Cardiac muscle cell (in vitro differentiated cells and primary cell): ENCODE measurements around the gene SPOCK3. TPM values are rescaled to one million over a fixed set of nuclear protein-coding genes. Genes with fewer than 3 reads are reported as not detected.

ENCODE experiments used
- DNase-seq, 2 donors: peaks; one replicate each; pipeline versions ENCODE4 v3.0.0 to v3.0.0-alpha.2; 2010 to 2017; ENCODE audit warnings: low read depth in 1 of 2, low spot score in 1 of 2
- H3K27ac ChIP-seq: fragments of 200-600 bp; sonication (generic); 2 replicates; pipeline ENCODE4 v1.5.1; 2016
- H3K27me3 ChIP-seq: fragments of 200-600 bp; sonication (generic); 2 replicates; pipeline ENCODE4 v1.6.0; 2016; ENCODE audit warnings: control low read depth
- H3K36me3 ChIP-seq: fragments of 200-600 bp; sonication (generic); 2 replicates; pipeline ENCODE4 v1.5.1; 2016; ENCODE audit warnings: control low read depth
- H3K4me1 ChIP-seq: fragments of 200-600 bp; sonication (generic); 2 replicates; pipeline ENCODE4 v1.8.1; 2017; ENCODE audit warnings: low read depth, mild to moderate bottlenecking, mixed run types
- H3K4me3 ChIP-seq: fragments of 200-600 bp; sonication (generic); 2 replicates; pipeline ENCODE4 v1.5.1; 2016; ENCODE audit warnings: mild to moderate bottlenecking
- H3K9me3 ChIP-seq: fragments of 200-600 bp; sonication (generic); 2 replicates; pipeline ENCODE4 v1.5.1; 2017; ENCODE audit warnings: low read depth, mild to moderate bottlenecking, control low read depth
- polyA plus RNA-seq: library from polyadenylated mRNA; unstranded; fragments of >200 nt; fragmentation: Nextera tagmentation; extraction: Ambion mirVana; gene quantifications from 2 replicates; pipeline ENCODE4 v1.2.1, GENCODE V29; 2016
- total RNA-seq: library from RNA; depleted of rRNA; stranded (reverse); fragments of >200 nt; gene quantifications from 2 replicates; pipeline ENCODE4 v1.2.3, GENCODE V29; 2016
- TF ChIP-seq, protein P1 (sequence below): IDR thresholded peaks from 2 replicates; pipeline ENCODE4 v1.5.1; 2012; ENCODE audit warnings: low read depth, mild to moderate bottlenecking, low read length

SPOCK3 gene
- total and polyA plus RNA-seq, 2 experiments from 2014 or later: 1.3 to 4.6 TPM

DNA sequence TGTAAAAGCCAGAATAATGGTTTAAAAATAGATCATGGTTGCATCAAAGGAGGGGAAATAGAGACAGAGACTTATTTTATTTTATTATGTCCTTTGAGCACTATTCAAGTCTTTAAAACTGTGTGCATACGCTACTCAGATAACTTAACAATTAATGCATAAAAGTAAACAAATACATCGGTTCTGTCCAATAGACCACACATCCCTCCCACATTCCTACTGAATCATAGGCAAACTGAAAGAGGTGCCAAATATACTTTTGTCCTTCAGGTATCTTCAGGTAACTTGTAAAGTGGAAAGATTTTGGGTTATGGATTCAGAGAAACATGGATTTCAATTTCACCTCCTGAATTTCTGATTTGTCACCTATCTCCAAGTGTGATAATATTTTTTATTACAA is 91.3 kb downstream of the SPOCK3 start:
- H3K9me3 ChIP-seq: no peaks in the 10 kb centered on the region
- TF ChIP-seq, protein P1, sequence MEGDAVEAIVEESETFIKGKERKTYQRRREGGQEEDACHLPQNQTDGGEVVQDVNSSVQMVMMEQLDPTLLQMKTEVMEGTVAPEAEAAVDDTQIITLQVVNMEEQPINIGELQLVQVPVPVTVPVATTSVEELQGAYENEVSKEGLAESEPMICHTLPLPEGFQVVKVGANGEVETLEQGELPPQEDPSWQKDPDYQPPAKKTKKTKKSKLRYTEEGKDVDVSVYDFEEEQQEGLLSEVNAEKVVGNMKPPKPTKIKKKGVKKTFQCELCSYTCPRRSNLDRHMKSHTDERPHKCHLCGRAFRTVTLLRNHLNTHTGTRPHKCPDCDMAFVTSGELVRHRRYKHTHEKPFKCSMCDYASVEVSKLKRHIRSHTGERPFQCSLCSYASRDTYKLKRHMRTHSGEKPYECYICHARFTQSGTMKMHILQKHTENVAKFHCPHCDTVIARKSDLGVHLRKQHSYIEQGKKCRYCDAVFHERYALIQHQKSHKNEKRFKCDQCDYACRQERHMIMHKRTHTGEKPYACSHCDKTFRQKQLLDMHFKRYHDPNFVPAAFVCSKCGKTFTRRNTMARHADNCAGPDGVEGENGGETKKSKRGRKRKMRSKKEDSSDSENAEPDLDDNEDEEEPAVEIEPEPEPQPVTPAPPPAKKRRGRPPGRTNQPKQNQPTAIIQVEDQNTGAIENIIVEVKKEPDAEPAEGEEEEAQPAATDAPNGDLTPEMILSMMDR: no peak
- no peak overlapping the region for H3K27ac ChIP-seq
- no peaks in the 10 kb centered on the region for H3K36me3 ChIP-seq
- H3K27me3 ChIP-seq: no peaks in the 10 kb centered on the region
- no peak overlapping the region for H3K4me3 ChIP-seq
- H3K4me1 ChIP-seq: no peaks in the 10 kb centered on the region
- no peak for DNase-seq

DNA sequence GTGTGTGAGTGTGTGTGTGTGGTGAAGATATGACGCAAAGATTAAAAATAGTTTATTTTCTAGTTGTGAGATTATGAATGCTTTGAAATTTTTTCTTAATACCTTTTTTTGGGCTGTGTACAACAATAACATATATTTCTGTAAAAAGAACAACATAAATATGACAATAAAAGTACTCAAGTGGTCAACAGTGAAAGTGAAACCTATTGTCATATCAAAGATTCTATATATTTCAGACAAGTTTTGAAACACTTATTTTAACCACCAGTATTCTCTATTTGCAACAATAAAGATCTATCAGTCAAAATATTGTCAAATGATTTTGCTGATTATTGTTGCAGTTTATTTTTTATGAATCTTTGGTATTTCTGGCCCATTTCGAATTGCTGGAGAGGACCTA is 98.0 kb downstream of the SPOCK3 start:
- no peaks in the 10 kb centered on the region for H3K27me3 ChIP-seq
- no peaks in the 10 kb centered on the region for H3K36me3 ChIP-seq
- no peak overlapping the region for H3K4me3 ChIP-seq
- no peak for DNase-seq
- TF ChIP-seq, protein P1: no peak
- H3K4me1 ChIP-seq: no peaks in the 10 kb centered on the region
- no peak overlapping the region for H3K27ac ChIP-seq
- H3K9me3 ChIP-seq: no peaks in the 10 kb centered on the region

DNA sequence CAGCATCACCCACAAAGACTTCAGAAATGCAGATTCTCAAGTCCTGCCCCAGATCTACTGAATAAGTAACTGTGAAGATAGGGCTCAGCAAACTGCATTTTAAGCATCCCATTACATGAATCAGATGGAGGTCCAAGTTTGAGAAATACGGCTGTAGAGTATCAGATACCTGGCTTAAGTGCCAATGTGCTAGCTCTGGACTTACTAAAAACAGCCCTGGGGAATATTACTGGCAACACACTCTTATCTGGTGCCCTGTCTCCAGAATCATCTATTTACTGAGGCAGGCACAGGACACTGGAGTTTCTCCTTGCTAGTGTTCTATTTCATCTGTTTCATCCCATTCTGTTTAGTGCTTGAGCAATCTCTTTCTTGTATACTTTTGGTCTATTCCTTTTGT is 105.1 kb downstream of the SPOCK3 start:
- TF ChIP-seq, protein P1: no peak
- H3K27me3 ChIP-seq: no peaks in the 10 kb centered on the region
- H3K27ac ChIP-seq: no peak overlapping the region

DNA sequence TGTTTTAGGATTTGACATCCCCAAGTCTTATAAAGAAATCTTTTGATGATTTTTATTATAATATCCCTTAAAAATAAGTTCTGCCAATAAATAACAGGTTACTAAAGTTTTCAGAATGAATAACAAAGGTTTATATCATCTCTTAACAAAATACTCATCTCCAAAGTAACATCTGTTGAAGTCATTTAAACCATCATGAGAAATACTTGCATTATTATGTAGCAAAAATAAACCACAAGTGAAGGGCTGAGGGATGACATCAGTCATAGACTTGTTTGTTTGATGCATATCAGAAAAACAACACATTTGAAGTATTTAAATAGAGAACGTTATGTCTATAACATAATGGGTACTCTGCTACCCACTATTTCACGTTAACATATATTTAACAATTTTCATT is 114.9 kb downstream of the SPOCK3 start:
- Histone ChIP-seq H3K27me3 (no peaks in the 10 kb centered on the region), H3K4me1 (peaks cover 6% of the 10 kb centered on the region), H3K4me3 (no peak overlapping the region), H3K27ac (no peak overlapping the region), H3K9me3 (no peaks in the 10 kb centered on the region), H3K36me3 (no peaks in the 10 kb centered on the region)
- TF ChIP-seq, protein P1: no peak
- no peak for DNase-seq

More for the DNA sequence above, 105.1 kb downstream of the SPOCK3 start:
- Histone ChIP-seq H3K36me3 (no peaks in the 10 kb centered on the region), H3K9me3 (no peaks in the 10 kb centered on the region), H3K4me1 (no peaks in the 10 kb centered on the region), H3K4me3 (no peak overlapping the region)
- DNase-seq: peak in 1 of 2 donors; percentile 3

DNA sequence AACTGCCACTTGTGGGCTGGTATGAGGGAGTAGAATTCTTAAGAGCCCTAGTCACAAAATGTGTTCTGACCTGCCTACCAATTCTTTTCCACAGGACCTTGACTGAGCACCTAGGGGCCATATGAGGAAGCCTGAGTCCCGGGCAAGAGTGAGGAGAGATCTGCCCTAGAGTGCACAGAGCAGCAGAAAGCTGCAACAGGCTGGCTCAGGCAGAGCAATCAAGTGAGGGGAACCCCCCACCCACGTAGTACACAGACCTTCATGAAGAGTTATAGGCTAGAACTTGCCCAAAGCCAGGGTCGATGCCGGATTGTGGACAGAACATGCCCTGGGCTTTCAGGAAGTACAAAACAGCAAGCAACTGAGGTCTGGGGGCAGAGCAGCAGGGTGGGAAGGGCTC is 117.0 kb downstream of the SPOCK3 start:
- peaks cover 7% of the 10 kb centered on the region for H3K4me1 ChIP-seq
- no peak overlapping the region for H3K27ac ChIP-seq
- TF ChIP-seq, protein P1: no peak
- DNase-seq: no peak
- no peaks in the 10 kb centered on the region for H3K27me3 ChIP-seq
- no peaks in the 10 kb centered on the region for H3K36me3 ChIP-seq
- no peaks in the 10 kb centered on the region for H3K9me3 ChIP-seq
- no peak overlapping the region for H3K4me3 ChIP-seq

DNA sequence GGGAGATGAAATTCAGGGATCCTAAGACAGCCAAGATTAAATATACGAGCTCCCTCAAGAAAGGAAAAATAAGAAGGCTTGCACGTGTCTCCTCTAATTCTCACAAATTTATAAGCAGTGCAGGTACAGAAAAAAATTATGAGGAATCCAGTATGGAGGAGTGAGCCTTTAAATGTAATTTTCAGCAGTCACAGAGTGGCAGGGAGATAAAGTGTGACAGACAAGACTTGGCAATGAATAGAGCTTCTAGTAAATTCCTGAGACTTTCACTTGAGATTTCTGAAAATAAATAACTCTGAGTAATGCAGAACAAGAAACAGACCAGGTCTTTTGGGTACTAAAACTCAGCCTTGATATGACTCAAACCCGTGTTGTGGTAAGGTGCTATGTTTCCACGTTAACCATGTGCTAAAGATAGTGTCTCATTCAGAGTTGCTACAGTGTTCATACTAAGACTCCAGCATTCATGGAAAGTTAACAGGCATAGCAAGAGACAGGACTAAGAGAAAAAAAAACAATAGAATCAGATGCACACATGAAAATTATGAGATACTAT is 119.8 kb downstream of the SPOCK3 start:
- H3K27ac ChIP-seq: peak overlapping the region; percentile 39
- DNase-seq: peak in 1 of 2 donors; percentile 10
- H3K4me1 ChIP-seq: peaks cover 7% of the 10 kb centered on the region
- no peaks in the 10 kb centered on the region for H3K9me3 ChIP-seq
- TF ChIP-seq, protein P1: no peak
- no peak overlapping the region for H3K4me3 ChIP-seq
- H3K27me3 ChIP-seq: no peaks in the 10 kb centered on the region
- H3K36me3 ChIP-seq: no peaks in the 10 kb centered on the region
